ENCODE results near the gene NSUN3.

Gene NSUN3

DNA sequence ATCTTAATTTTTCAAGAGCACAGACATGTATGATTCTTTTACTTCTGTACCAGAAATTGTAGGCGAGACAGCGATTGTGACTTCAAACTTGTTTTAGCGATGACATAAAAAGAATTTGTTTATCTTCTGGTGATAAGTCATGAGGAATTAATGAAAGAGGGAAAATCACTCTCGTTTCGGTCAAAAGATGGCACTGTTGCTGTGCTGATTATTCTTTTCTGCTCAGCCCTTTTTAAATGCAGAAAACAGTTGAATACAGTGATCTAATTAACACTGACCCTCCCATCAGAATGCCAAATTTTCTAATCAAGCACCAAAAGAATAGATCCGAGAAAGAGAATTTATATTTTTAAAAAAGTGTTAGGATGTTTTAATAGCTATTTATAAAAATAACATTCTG is 52.6 kb downstream of the NSUN3 start:
- TF ChIP-seq SP1 (IDR thresholded peaks at IDR 0.05) (no peak), HDGF (IDR thresholded peaks at IDR 0.05; ENCODE audit: borderline replicate concordance) (no peak), BHLHE40 (IDR thresholded peaks at IDR 0.05; ENCODE audit: borderline replicate concordance) (no peak), FOXK2 (IDR thresholded peaks at IDR 0.05) (no peak), SUZ12 (IDR thresholded peaks at IDR 0.05) (no peak), PKNOX1 (IDR thresholded peaks at IDR 0.05) (no peak), FOXM1 (IDR thresholded peaks at IDR 0.05; ENCODE audit: borderline replicate concordance) (no peak), NFRKB (IDR thresholded peaks at IDR 0.05) (no peak), ZNF384 (IDR thresholded peaks at IDR 0.05) (no peak), ELF4 (IDR thresholded peaks at IDR 0.05) (no peak), FOXA1 (IDR thresholded peaks at IDR 0.05) (no peak), TARDBP (IDR thresholded peaks at IDR 0.05) (no peak)
- ChIA-PET CTCF (interaction anchor here (0.9 kb wide), 1 partner anchor 90 kb away, joined by 4 read pairs; no protein-coding TSS in a partner anchor), POLR2A (no interaction called here)
- DNase-seq (ENCODE audit: extremely low spot score): peak; percentile 24

DNA sequence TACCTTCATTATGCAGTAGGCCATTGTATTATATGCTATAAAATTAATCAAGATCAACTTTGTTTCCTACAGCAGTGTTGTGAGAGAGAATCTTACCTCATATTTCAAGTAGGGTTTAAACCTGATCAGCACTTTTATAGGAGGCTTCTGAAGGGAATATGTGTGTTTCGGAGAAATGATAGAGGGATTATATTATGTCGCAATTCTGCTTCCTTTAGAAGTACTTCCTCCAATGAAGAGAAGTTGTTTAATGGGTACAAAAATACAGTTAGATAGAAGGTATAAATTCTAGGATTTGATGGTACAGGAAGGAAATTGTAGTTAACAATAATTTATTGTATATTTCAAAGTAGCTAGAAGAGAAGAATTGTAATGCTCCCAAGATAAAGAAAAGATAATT is 54.9 kb downstream of the NSUN3 start:
- POLR2A ChIA-PET: no interaction called here
- no peak for DNase-seq (ENCODE audit: extremely low spot score)
- TF ChIP-seq HDGF (IDR thresholded peaks at IDR 0.05; ENCODE audit: borderline replicate concordance): no peak
- TF ChIP-seq ARNT (IDR thresholded peaks at IDR 0.05): no peak
- no peak for TF ChIP-seq SP1 (IDR thresholded peaks at IDR 0.05)
- no peak for TF ChIP-seq BHLHE40 (IDR thresholded peaks at IDR 0.05; ENCODE audit: borderline replicate concordance)
- CTCF ChIA-PET: no interaction called here

GRCh38 chr3:94118390-94118789 is 55.5 kb downstream of the NSUN3 start:
- POLR2A ChIA-PET: no interaction called here

GRCh38 chr3:94121161-94121560 is 58.3 kb downstream of the NSUN3 start:
- DNase-seq (ENCODE audit: extremely low spot score): no peak
- TF ChIP-seq FOXK2 (IDR thresholded peaks at IDR 0.05) (no peak), PKNOX1 (IDR thresholded peaks at IDR 0.05) (no peak), FOXA1 (IDR thresholded peaks at IDR 0.05) (no peak), CTBP1 (IDR thresholded peaks at IDR 0.05; ENCODE audit: borderline replicate concordance) (no peak), HDGF (IDR thresholded peaks at IDR 0.05; ENCODE audit: borderline replicate concordance) (no peak), ARNT (IDR thresholded peaks at IDR 0.05) (no peak), ELF4 (IDR thresholded peaks at IDR 0.05) (no peak), ZNF384 (IDR thresholded peaks at IDR 0.05) (no peak), L3MBTL2 (conservative IDR thresholded peaks at IDR 0.05) (no peak), LEF1 (IDR thresholded peaks at IDR 0.05; ENCODE audit: borderline replicate concordance) (no peak), NFRKB (IDR thresholded peaks at IDR 0.05) (no peak), FOXM1 (IDR thresholded peaks at IDR 0.05; ENCODE audit: borderline replicate concordance) (no peak)
- CTCF ChIA-PET: no interaction called here

More at GRCh38 chr3:94118390-94118789, 55.5 kb downstream of the NSUN3 start:
- no peak for DNase-seq (ENCODE audit: extremely low spot score)
- TF ChIP-seq BHLHE40 (IDR thresholded peaks at IDR 0.05; ENCODE audit: borderline replicate concordance) (no peak), PKNOX1 (IDR thresholded peaks at IDR 0.05) (peak; percentile 61), LEF1 (IDR thresholded peaks at IDR 0.05; ENCODE audit: borderline replicate concordance) (no peak), ELF4 (IDR thresholded peaks at IDR 0.05) (no peak)
- CTCF ChIA-PET: no interaction called here

GRCh38 chr3:94127115-94127514 is 64.3 kb downstream of the NSUN3 start:
- DNase-seq (ENCODE audit: extremely low spot score): no peak
- POLR2A ChIA-PET: no interaction called here
- no peak for TF ChIP-seq FOXK2 (IDR thresholded peaks at IDR 0.05)
- TF ChIP-seq ARNT (IDR thresholded peaks at IDR 0.05): no peak
- TF ChIP-seq SUZ12 (IDR thresholded peaks at IDR 0.05): no peak
- no peak for TF ChIP-seq BHLHE40 (IDR thresholded peaks at IDR 0.05; ENCODE audit: borderline replicate concordance)
- no peak for TF ChIP-seq FOXA1 (IDR thresholded peaks at IDR 0.05)
- no peak for TF ChIP-seq TARDBP (IDR thresholded peaks at IDR 0.05)
- no peak for TF ChIP-seq CTBP1 (IDR thresholded peaks at IDR 0.05; ENCODE audit: borderline replicate concordance)
- CTCF ChIA-PET: no interaction called here

More at GRCh38 chr3:94121161-94121560, 58.3 kb downstream of the NSUN3 start:
- POLR2A ChIA-PET: no interaction called here

DNA sequence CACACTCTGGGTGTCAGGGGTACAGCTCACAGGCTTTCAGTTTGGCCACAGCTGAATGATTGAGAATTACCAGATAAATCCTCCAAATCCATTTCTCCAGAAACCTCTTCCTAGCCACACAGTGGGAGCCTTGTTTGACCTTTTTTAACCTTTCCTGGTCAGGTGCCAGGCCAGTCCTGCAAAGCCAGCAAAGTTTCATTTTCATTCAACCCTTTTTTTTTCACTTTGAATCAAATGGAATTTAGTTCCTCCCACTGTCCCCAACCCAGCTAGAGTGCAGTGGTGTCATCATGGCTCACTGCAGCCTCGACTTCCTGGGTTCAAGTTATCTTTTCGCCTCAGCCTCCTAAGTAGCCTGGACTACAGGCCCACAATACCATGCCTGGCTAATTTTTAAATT is 67.8 kb downstream of the NSUN3 start:
- no peak for TF ChIP-seq ELF4 (IDR thresholded peaks at IDR 0.05)
- TF ChIP-seq SUZ12 (IDR thresholded peaks at IDR 0.05): no peak
- TF ChIP-seq LEF1 (IDR thresholded peaks at IDR 0.05; ENCODE audit: borderline replicate concordance): no peak
- no peak for TF ChIP-seq FOXK2 (IDR thresholded peaks at IDR 0.05)
- TF ChIP-seq BHLHE40 (IDR thresholded peaks at IDR 0.05; ENCODE audit: borderline replicate concordance): no peak
- TF ChIP-seq FOXA1 (IDR thresholded peaks at IDR 0.05): no peak
- TF ChIP-seq TARDBP (IDR thresholded peaks at IDR 0.05): no peak
- TF ChIP-seq NFRKB (IDR thresholded peaks at IDR 0.05): no peak
- TF ChIP-seq HDGF (IDR thresholded peaks at IDR 0.05; ENCODE audit: borderline replicate concordance): no peak
- no peak for TF ChIP-seq ZNF384 (IDR thresholded peaks at IDR 0.05)
- no peak for TF ChIP-seq ARNT (IDR thresholded peaks at IDR 0.05)
- ChIA-PET POLR2A (no interaction called here), CTCF (no interaction called here)
- no peak for DNase-seq (ENCODE audit: extremely low spot score)

GRCh38 chr3:94132777-94133176 is 69.9 kb downstream of the NSUN3 start:
- ChIA-PET CTCF (interaction anchor here (0.6 to 1.7 kb wide), 2 partner anchors 117 to 182 kb away, joined by 3 read pairs; no protein-coding TSS in a partner anchor), POLR2A (no interaction called here)
- TF ChIP-seq ARNT (IDR thresholded peaks at IDR 0.05) (no peak), ZNF384 (IDR thresholded peaks at IDR 0.05) (no peak), FOXA1 (IDR thresholded peaks at IDR 0.05) (no peak)
- no peak for DNase-seq (ENCODE audit: extremely low spot score)

Data from HEK293T (cell line).